ENCODE data around the gene TMEM139.
"Not testable (repeated sequence)": the region's sequence is repeated elsewhere in the genome, so short reads cannot be mapped to it uniquely, and the experiment has no call there.

TMEM139 gene

GRCh38 chr7:143289888-143290287, 5.1 kb downstream of the TMEM139 start:
- DNase-seq = not testable (repeated sequence)

GRCh38 chr7:143290293-143290692, 5.5 kb downstream of the TMEM139 start:
- DNase-seq = no peak

- DNase-seq = no peak
These were observed 8.1 kb downstream of the TMEM139 start for GRCh38 chr7:143292876-143293275.

GRCh38 chr7:143295870-143296269, 11.1 kb downstream of the TMEM139 start:
- DNase-seq = peak; percentile 31

- DNase-seq = no peak
These were observed 11.9 kb downstream of the TMEM139 start for GRCh38 chr7:143296686-143297085.

GRCh38 chr7:143299346-143299745, 14.6 kb downstream of the TMEM139 start:
- DNase-seq = no peak

GRCh38 chr7:143299840-143300239, 15.1 kb downstream of the TMEM139 start:
- peak; percentile 70 for DNase-seq

- DNase-seq = peak; percentile 25
These were observed 16.5 kb downstream of the TMEM139 start for GRCh38 chr7:143300959-143301935.

- no peak for DNase-seq
These were observed 19.0 kb downstream of the TMEM139 start for GRCh38 chr7:143303733-143304132.

GRCh38 chr7:143304938-143305337, 20.2 kb downstream of the TMEM139 start:
- DNase-seq = no peak

GRCh38 chr7:143305423-143306070, 20.8 kb downstream of the TMEM139 start:
- peak; percentile 70 for DNase-seq

GRCh38 chr7:143308632-143309031, 23.9 kb downstream of the TMEM139 start:
- DNase-seq = no peak

GRCh38 chr7:143314127-143314526, 29.4 kb downstream of the TMEM139 start:
- DNase-seq = no peak

- no peak for DNase-seq
These were observed 31.0 kb downstream of the TMEM139 start, which contains the start of gene CLCN1 for GRCh38 chr7:143315776-143316175. CLCN1 (plus strand) TSS chr7:143316111; CDS start chr7:143316213, 102 bp downstream.

GRCh38 chr7:143316492-143316891, 31.7 kb downstream of the TMEM139 start:
- no peak for DNase-seq

- no peak for DNase-seq
These were observed 33.9 kb downstream of the TMEM139 start for GRCh38 chr7:143318661-143319060.

- no peak for DNase-seq
These were observed 35.9 kb downstream of the TMEM139 start for GRCh38 chr7:143320620-143321019.

GRCh38 chr7:143321242-143321641, 36.5 kb downstream of the TMEM139 start:
- DNase-seq = no peak

- no peak for DNase-seq
These were observed 37.0 kb downstream of the TMEM139 start for GRCh38 chr7:143321734-143322133.

- DNase-seq = no peak
These were observed 38.2 kb downstream of the TMEM139 start for GRCh38 chr7:143322760-143323633.

GRCh38 chr7:143323653-143324052, 38.9 kb downstream of the TMEM139 start:
- no peak for DNase-seq

GRCh38 chr7:143325240-143325639, 40.5 kb downstream of the TMEM139 start:
- DNase-seq = no peak

- no peak for DNase-seq
These were observed 43.1 kb downstream of the TMEM139 start for GRCh38 chr7:143327903-143328302.

Data from CD4-positive, alpha-beta T cell treated with Interleukin-4 for 4 hours (primary cell).